Body of pancreas (tissue), 4 donors: ENCODE results near the gene TLCD3A.

ENCODE experiments used
- CTCF ChIP-seq, 7 experiments: fragments of 450-650 bp in 4 of 7; fragments of 200-600 bp in 3 of 7; sonication (generic) in 3 of 7; IDR thresholded peaks; one replicate each; pipeline ENCODE4 v1.5.1; 2016 to 2019; ENCODE audit warnings: antibody characterized with exemption in 7 of 7
- POLR2A ChIP-seq, 3 donors: fragments of 450-650 bp; IDR thresholded peaks; one replicate each; pipeline ENCODE4 v1.6.1; 2016; ENCODE audit warnings: antibody characterized with exemption in 3 of 3, mild to moderate bottlenecking in 2 of 3

- TF ChIP-seq CTCF (IDR thresholded peaks at IDR 0.05) = no peak
- TF ChIP-seq POLR2A (IDR thresholded peaks at IDR 0.05) = no peak
These were observed 42.7 kb upstream of the TLCD3A start for GRCh38 chr17:689556-690275.
